ENCODE results near the gene MDN1. TPM values are rescaled to one million over a fixed set of nuclear protein-coding genes. Genes with fewer than 3 reads are reported as not detected.

MDN1 gene
- total RNA-seq, 1 experiment from 2014 or later = 53.6 TPM

- ATAC-seq (no peak), DNase-seq (ENCODE audit: low read depth, low spot score) (no peak)
- H3K27ac ChIP-seq (ENCODE audit: low read depth, low read length) = no peak overlapping the region
- intact Hi-C loops (cut with micrococcal nuclease) = no loop called here
- no peaks in the 10 kb centered on the region for H3K79me2 ChIP-seq (ENCODE audit: insufficient read depth, low read length)
- no peaks in the 10 kb centered on the region for H3K9me3 ChIP-seq (ENCODE audit: control insufficient read depth in 1 of 2, insufficient read depth in 1 of 2, low read depth in 1 of 2, low read length in 2 of 2)
- H2AFZ ChIP-seq (ENCODE audit: low read depth, low read length, poor library complexity, severe bottlenecking) = no peak overlapping the region
- ChIA-PET CTCF (no interaction called here), POLR2A (no interaction called here), RAD21 (ENCODE audit: low non-redundant PET in 1 of 2, low total read pairs in 2 of 2, uncharacterized antibody in 2 of 2, unreplicated experiment in 2 of 2) (no interaction called here)
- H3K9me2 ChIP-seq (ENCODE audit: insufficient read depth) = no peaks in the 10 kb centered on the region
- peaks cover 50 to 59% of the 10 kb centered on the region in 2 experiments for H3K36me3 ChIP-seq (ENCODE audit: control insufficient read depth in 1 of 2, insufficient read depth in 2 of 2, low read length in 2 of 2)
- no peaks in the 10 kb centered on the region for H4K20me1 ChIP-seq (ENCODE audit: insufficient read depth)
- no peak overlapping the region for H3K4me2 ChIP-seq (ENCODE audit: low read length)
- no peaks in the 10 kb centered on the region for H3K4me1 ChIP-seq (ENCODE audit: control insufficient read depth in 1 of 2, insufficient read depth in 2 of 2, low read length in 2 of 2)
- BruUV-seq (replicated peaks) = no TSS peak
- TF ChIP-seq TCF7L2 (IDR thresholded peaks at IDR 0.05; ENCODE audit: borderline replicate concordance, extremely low read depth, insufficient read depth, insufficient read length) = no peak
- no peak for TF ChIP-seq CBX3 (IDR thresholded peaks at IDR 0.05; ENCODE audit: low read depth)
- no peak for TF ChIP-seq JUND (IDR thresholded peaks at IDR 0.05)
- TF ChIP-seq ELF1 (IDR thresholded peaks at IDR 0.05; ENCODE audit: borderline replicate concordance, low read depth) = no peak
- no peak for TF ChIP-seq EZH2phosphoT487 (IDR thresholded peaks at IDR 0.05; ENCODE audit: borderline replicate concordance)
- TF ChIP-seq POLR2A (IDR thresholded peaks at IDR 0.05; ENCODE audit: borderline replicate concordance, extremely low read depth, insufficient read depth, insufficient read length) = no peak
- no peak for TF ChIP-seq FOSL1 (IDR thresholded peaks at IDR 0.05; ENCODE audit: low read depth)
- TF ChIP-seq REST (IDR thresholded peaks at IDR 0.05; ENCODE audit: low read depth) = no peak
- TF ChIP-seq SRF (IDR thresholded peaks at IDR 0.05; ENCODE audit: low read depth) = no peak
- no peaks in the 10 kb centered on the region for H3K27me3 ChIP-seq (ENCODE audit: insufficient read depth, low read length)
- no peak overlapping the region for H3K9ac ChIP-seq (ENCODE audit: low read length)
- H3K4me3 ChIP-seq (replicated peaks in 1 of 2; ENCODE audit: low read depth in 1 of 2, low read length in 2 of 2) = no peak overlapping the region
Measured at GRCh38 chr6:89661559-89661958, 158.0 kb downstream of the MDN1 start.
